OCI-LY3 (cell line): Measurements from ENCODE around the gene CEP131.

Experiments
- H2AFZ ChIP-seq: fragments of 200-600, 300-600 bp; shearing (Covaris generic); 2 replicates; pipeline ENCODE4 v1.6.0; 2014; ENCODE audit warnings: antibody characterized with exemption, low read depth, low read length
- H3K27ac ChIP-seq: fragments of 200-600, 300-600 bp; sonication (generic); 2 replicates; pipeline ENCODE4 v1.5.1; 2014; ENCODE audit warnings: mild to moderate bottlenecking, low read length, moderate library complexity, mixed read lengths
- H3K27me3 ChIP-seq: fragments of 200-600, 300-600 bp; sonication (generic); 2 replicates; pipeline ENCODE4 v1.6.1; 2014; ENCODE audit warnings: low read depth, low read length, mixed read lengths
- H3K36me3 ChIP-seq: fragments of 200-600, 300-600 bp; sonication (generic); replicated peaks from 2 replicates; pipeline ENCODE3; 2014; ENCODE audit warnings: low read depth, low read length, mixed read lengths
- H3K4me1 ChIP-seq: fragments of 300-600, 200-600 bp; sonication (generic); 2 replicates; pipeline ENCODE4 v1.6.1; 2014; ENCODE audit warnings: low read length, mixed read lengths
- H3K4me2 ChIP-seq: fragments of 200-600, 300-600 bp; sonication (generic); 2 replicates; pipeline ENCODE4 v1.6.1; 2014; ENCODE audit warnings: low read length, mixed read lengths
- H3K4me3 ChIP-seq: fragments of 300-600, 200-600 bp; sonication (generic); 2 replicates; pipeline ENCODE4 v1.5.1; 2014; ENCODE audit warnings: antibody characterized with exemption, mild to moderate bottlenecking, low read length, moderate library complexity
- H3K79me2 ChIP-seq: fragments of 300-600, 200-600 bp; shearing (Covaris generic); 2 replicates; pipeline ENCODE4 v1.6.1; 2014; ENCODE audit warnings: mild to moderate bottlenecking, low read length, mixed read lengths
- H3K9ac ChIP-seq: fragments of 300-600, 200-600 bp; shearing (Covaris generic); 2 replicates; pipeline ENCODE4 v1.6.0; 2014; ENCODE audit warnings: mild to moderate bottlenecking, low read length, moderate library complexity
- H3K9me3 ChIP-seq: fragments of 200-600, 300-600 bp; shearing (Covaris generic); 2 replicates; pipeline ENCODE4 v1.6.1; 2014; ENCODE audit warnings: low read length, mixed read lengths; ENCODE audit not compliant: insufficient read depth
- H4K20me1 ChIP-seq: fragments of 200-600, 300-600 bp; sonication (generic); 2 replicates; pipeline ENCODE4 v1.6.1; 2016; ENCODE audit warnings: low read length, mixed read lengths; ENCODE audit not compliant: insufficient read depth
- EZH2phosphoT487 ChIP-seq: fragments of 200-600 bp; shearing (Covaris generic); IDR thresholded peaks from 2 replicates; pipeline ENCODE4 v1.6.1; 2018; ENCODE audit warnings: antibody characterized with exemption, mixed run types, low read depth
- TF ChIP-seq, protein P1 (sequence below): fragments of 200-600, 300-600 bp; sonication (generic); IDR thresholded peaks from 2 replicates; pipeline ENCODE4 v1.5.1; 2014; ENCODE audit warnings: antibody characterized with exemption, low read length, low read depth

Gene CEP131

DNA sequence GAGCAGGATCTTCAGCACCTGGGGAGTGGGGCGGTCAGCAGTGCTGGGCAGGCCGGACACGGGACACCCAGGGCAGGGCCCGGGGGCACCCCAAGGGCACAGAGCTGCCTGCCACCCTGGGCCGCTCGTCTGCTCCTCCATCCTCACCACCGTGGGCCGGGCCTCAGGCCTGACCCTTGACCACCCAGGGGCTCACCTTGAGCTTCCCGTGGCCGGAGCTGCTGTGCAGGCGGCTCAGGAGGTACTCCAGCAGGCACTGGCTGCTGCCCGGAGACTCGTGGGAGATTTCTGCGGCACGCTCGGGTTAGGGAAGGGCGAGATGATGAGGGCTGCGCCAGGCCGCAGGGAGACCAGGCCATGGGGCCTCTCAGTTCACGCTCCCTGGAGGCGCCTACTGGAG, 14.0 kb upstream of the CEP131 start:
- Histone ChIP-seq H3K36me3 (peaks cover 13% of the 10 kb centered on the region), H3K27me3 (no peaks in the 10 kb centered on the region), H3K4me1 (peaks cover 23% of the 10 kb centered on the region), H3K4me2 (no peak overlapping the region), H2AFZ (no peak overlapping the region), H4K20me1 (0 out of 2 replicates have a peak, but pooled peaks cover under 1% of the 10 kb centered on the region), H3K9me3 (no peaks in the 10 kb centered on the region), H3K9ac (no peak overlapping the region), H3K79me2 (peaks cover 37% of the 10 kb centered on the region), H3K4me3 (no peak overlapping the region), H3K27ac (no peak overlapping the region)
- no peak for TF ChIP-seq EZH2phosphoT487

DNA sequence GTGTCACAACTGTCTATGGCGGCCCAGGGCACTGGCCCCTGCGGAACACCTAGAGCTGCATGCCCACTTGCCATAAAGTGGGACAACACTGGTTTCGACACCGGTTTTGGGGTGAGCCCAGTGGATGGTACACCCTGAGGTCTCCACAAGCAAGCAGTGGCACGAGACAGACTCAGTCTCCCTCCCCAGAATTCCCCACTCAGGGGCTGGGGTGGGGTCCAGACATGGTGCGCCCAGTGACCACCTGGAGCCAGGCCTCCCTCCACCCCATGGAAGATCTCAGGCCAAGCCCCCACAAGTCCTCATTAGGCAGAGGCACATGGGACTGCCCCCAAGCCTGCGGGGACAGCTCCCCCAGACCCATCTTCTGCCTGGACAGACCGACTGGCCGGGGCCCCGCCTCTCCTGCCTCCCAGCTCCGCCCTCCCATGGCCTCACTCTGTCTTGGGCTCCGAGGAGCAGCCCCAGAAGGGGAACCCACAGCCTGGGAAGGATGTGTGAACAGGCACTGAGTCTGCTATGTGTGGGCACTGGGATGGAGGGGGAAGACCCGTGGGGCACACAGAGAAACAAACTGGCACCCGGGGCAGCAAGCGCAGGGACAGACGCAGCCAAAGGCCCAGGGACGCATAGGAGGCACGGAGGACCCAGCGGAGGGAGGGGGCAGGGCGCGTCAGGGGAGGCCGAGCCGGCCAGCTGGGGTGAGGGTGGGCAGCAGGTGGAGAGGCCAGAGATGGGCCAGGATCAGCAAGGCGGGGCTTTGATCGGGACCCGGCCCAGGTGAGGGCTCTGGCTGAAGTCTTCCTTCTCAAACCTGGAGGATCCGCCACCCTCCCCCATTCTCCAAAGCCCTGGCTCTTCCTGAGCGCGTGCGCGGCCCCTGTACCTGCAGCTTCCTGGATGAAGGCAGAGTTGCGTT, 13.3 kb upstream of the CEP131 start:
- no peak overlapping the region for H3K4me2 ChIP-seq

DNA sequence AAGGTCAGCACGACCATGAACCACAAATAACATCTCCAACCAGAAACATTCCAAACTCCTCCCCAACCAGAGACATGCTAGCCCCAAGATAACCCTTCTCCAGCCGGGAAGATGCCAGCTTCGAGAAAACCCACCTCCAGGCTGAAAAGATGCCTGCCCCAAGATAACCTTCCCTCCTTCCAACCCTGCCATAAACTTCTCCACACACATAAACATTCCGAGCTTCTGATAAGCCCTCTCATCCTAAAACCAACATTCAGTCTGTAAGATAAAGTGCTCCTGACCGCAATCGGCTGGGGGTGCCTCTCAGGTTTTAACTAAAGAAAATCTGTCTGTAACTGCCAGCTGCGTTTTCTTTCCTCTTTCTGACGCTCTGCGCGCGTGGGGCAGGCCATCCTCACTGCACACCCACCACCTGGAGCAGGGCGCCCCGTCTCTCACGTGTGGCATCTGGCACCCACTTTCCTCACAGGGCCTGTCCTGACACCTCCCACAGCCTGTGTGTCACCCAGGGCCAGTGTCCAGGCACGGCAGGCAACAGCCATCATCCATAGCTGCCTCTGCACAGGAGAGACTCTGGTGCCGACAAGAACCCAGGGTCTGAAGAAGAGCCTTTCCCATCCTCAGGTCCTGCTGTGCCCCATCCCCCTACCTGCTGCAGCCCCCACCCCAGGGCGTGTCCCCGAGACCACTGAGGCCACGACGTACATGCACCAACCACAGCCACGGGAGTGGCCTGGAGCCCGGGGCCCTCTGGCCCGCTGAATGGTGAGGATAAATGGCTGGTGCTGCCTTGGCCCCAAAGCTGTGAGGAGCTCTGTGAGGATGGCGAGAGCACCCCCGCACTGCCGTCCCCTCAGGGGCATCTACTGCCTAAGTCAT, 12.4 kb upstream of the CEP131 start:
- no peak overlapping the region for H3K4me3 ChIP-seq
- no peak overlapping the region for H3K27ac ChIP-seq
- H3K9me3 ChIP-seq, result no peaks in the 10 kb centered on the region
- no peaks in the 10 kb centered on the region for H4K20me1 ChIP-seq
- H3K9ac ChIP-seq, result no peak overlapping the region
- H2AFZ ChIP-seq, result no peak overlapping the region
- peaks cover 11% of the 10 kb centered on the region for H3K4me1 ChIP-seq
- H3K4me2 ChIP-seq, result no peak overlapping the region
- TF ChIP-seq, protein P1, sequence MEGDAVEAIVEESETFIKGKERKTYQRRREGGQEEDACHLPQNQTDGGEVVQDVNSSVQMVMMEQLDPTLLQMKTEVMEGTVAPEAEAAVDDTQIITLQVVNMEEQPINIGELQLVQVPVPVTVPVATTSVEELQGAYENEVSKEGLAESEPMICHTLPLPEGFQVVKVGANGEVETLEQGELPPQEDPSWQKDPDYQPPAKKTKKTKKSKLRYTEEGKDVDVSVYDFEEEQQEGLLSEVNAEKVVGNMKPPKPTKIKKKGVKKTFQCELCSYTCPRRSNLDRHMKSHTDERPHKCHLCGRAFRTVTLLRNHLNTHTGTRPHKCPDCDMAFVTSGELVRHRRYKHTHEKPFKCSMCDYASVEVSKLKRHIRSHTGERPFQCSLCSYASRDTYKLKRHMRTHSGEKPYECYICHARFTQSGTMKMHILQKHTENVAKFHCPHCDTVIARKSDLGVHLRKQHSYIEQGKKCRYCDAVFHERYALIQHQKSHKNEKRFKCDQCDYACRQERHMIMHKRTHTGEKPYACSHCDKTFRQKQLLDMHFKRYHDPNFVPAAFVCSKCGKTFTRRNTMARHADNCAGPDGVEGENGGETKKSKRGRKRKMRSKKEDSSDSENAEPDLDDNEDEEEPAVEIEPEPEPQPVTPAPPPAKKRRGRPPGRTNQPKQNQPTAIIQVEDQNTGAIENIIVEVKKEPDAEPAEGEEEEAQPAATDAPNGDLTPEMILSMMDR, result no peak
- no peak for TF ChIP-seq EZH2phosphoT487
- no peaks in the 10 kb centered on the region for H3K27me3 ChIP-seq
- H3K36me3 ChIP-seq, result peaks cover 11% of the 10 kb centered on the region
- H3K79me2 ChIP-seq, result peaks cover 23% of the 10 kb centered on the region

More for the DNA sequence above, 13.3 kb upstream of the CEP131 start:
- H3K27me3 ChIP-seq, result no peaks in the 10 kb centered on the region
- peaks cover 13% of the 10 kb centered on the region for H3K36me3 ChIP-seq
- H3K79me2 ChIP-seq, result peaks cover 32% of the 10 kb centered on the region
- no peak overlapping the region for H3K9ac ChIP-seq
- no peak overlapping the region for H2AFZ ChIP-seq
- no peaks in the 10 kb centered on the region for H4K20me1 ChIP-seq
- no peak overlapping the region for H3K27ac ChIP-seq
- no peaks in the 10 kb centered on the region for H3K9me3 ChIP-seq
- TF ChIP-seq, protein P1, result no peak
- no peak for TF ChIP-seq EZH2phosphoT487
- no peak overlapping the region for H3K4me3 ChIP-seq
- peaks cover 20% of the 10 kb centered on the region for H3K4me1 ChIP-seq

DNA sequence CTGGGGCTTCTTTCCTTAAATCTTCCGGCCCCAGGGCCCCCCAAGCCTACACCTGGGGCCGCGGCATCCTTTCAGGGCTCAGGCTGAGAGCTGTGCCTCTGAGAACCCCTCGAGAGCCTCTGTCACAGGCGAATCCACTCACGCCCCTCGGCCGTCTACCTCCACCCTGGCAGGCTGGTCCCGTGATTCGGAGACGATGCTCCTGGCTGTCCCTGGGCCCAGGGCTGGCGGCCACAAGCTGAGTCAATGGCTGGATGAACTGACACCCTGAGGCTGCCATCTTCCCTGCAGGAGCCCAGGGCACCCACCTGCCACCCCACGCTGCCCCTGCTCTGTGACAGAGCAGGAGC, 11.7 kb upstream of the CEP131 start:
- Histone ChIP-seq H3K4me1 (peaks cover 11% of the 10 kb centered on the region), H3K4me2 (no peak overlapping the region), H3K9me3 (no peaks in the 10 kb centered on the region), H2AFZ (no peak overlapping the region), H3K9ac (no peak overlapping the region), H3K27me3 (no peaks in the 10 kb centered on the region), H3K4me3 (no peak overlapping the region), H3K79me2 (peaks cover 16% of the 10 kb centered on the region), H3K27ac (no peak overlapping the region), H4K20me1 (no peaks in the 10 kb centered on the region), H3K36me3 (peaks cover 11% of the 10 kb centered on the region)
- no peak for TF ChIP-seq EZH2phosphoT487
- TF ChIP-seq, protein P1, result no peak
